PC-3 (cell line): ENCODE measurements around the gene KRT80. TPM values are rescaled to one million over a fixed set of nuclear protein-coding genes. Genes with fewer than 3 reads are reported as not detected.

Experiments
- ATAC-seq: fragments of 200-7000 bp; cut with Tn5 transposase; 2 replicates; pipeline ENCODE4 v1.9.1; 2020; ENCODE audit warnings: mild to moderate bottlenecking, moderate library complexity
- BruUV-seq: library from RNA; stranded (reverse); fragments of 400-500 nt; replicated peaks from 2 replicates; lab custom pipeline; 2021; lab: Mats Ljungman, UMichigan
- CTCF ChIA-PET: fragments of 300-600 bp; sonication (Branson Sonifier 250); formaldehyde crosslinking; loops from one replicate; lab custom pipeline; 2022; ENCODE audit warnings: antibody characterized with exemption; lab: Charles Lee
- POLR2A ChIA-PET: fragments of 300-600 bp; sonication (Branson Sonifier 250); formaldehyde crosslinking; loops from one replicate; lab custom pipeline; 2022; ENCODE audit warnings: antibody characterized with exemption; ENCODE audit not compliant: unreplicated experiment; lab: Charles Lee
- DNase-seq: peaks from one replicate; pipeline ENCODE4 v3.0.0-alpha.2; 2015
- H2AFZ ChIP-seq: fragments of 300-600 bp; sonication (generic); 2 replicates; pipeline ENCODE4 v1.6.0; 2016; ENCODE audit warnings: antibody characterized with exemption, low read length
- H3F3A ChIP-seq: fragments of 300-600 bp; sonication (generic); one replicate; pipeline ENCODE4 v1.6.0; 2017; ENCODE audit warnings: antibody characterized with exemption, low read length, control low read depth, mild to moderate bottlenecking; ENCODE audit not compliant: unreplicated experiment
- H3K27ac ChIP-seq: fragments of 300-600 bp; sonication (generic); 2 replicates; pipeline ENCODE4 v1.5.1; 2016; ENCODE audit warnings: mild to moderate bottlenecking, low read length
- H3K27me3 ChIP-seq: fragments of 300-600 bp; sonication (generic); 2 replicates; pipeline ENCODE4 v1.6.1; 2016; ENCODE audit warnings: low read length, mixed read lengths
- H3K36me3 ChIP-seq: fragments of 300-600 bp; sonication (generic); 2 replicates; pipeline ENCODE4 v1.6.1; 2016; ENCODE audit warnings: low read depth, mixed run types, low read length, mixed read lengths
- H3K4me1 ChIP-seq: fragments of 300-600 bp; sonication (generic); 2 replicates; pipeline ENCODE4 v1.5.1; 2016; ENCODE audit warnings: low read length; ENCODE audit not compliant: insufficient read depth
- H3K4me2 ChIP-seq: fragments of 300-600 bp; sonication (generic); 2 replicates; pipeline ENCODE4 v1.6.0; 2016; ENCODE audit warnings: low read length
- H3K4me3 ChIP-seq: fragments of 300-600 bp; sonication (generic); 2 replicates; pipeline ENCODE4 v1.5.1; 2016; ENCODE audit warnings: mild to moderate bottlenecking, low read length, mixed read lengths
- H3K79me2 ChIP-seq: fragments of 300-600 bp; sonication (generic); 2 replicates; pipeline ENCODE4 v1.6.1; 2017; ENCODE audit warnings: low read length, mixed read lengths
- H3K9ac ChIP-seq: fragments of 300-600 bp; sonication (generic); 2 replicates; pipeline ENCODE4 v1.6.0; 2016; ENCODE audit warnings: mild to moderate bottlenecking, low read length
- H3K9me2 ChIP-seq: fragments of 300-600 bp; sonication (generic); replicated peaks from 2 replicates; pipeline ENCODE4 v1.6.1; 2016; ENCODE audit warnings: mixed run types, low read length, mixed read lengths
- H3K9me3 ChIP-seq: fragments of 300-600 bp; sonication (generic); 2 replicates; pipeline ENCODE4 v1.6.1; 2016; ENCODE audit warnings: low read length, mixed read lengths
- H4K20me1 ChIP-seq: fragments of 300-600 bp; sonication (generic); 2 replicates; pipeline ENCODE4 v1.6.1; 2016; ENCODE audit warnings: low read length, mixed read lengths
- EZH2 ChIP-seq: fragments of 300-600 bp; sonication (generic); IDR thresholded peaks from one replicate; pipeline ENCODE4 v1.6.1; 2017; ENCODE audit warnings: antibody characterized with exemption, mild to moderate bottlenecking, low read length; ENCODE audit not compliant: unreplicated experiment
- EZH2phosphoT487 ChIP-seq: fragments of 300-600 bp; sonication (generic); IDR thresholded peaks from 2 replicates; pipeline ENCODE4 v1.6.1; 2018; ENCODE audit warnings: mild to moderate bottlenecking, antibody characterized with exemption, low read length, borderline replicate concordance
- intact Hi-C: fragments of 100-400 bp; cut with micrococcal nuclease; formaldehyde crosslinking; loops from 2 replicates; pipeline ENCODE4 v1.9.0; 2023
- total RNA-seq: library from RNA; depleted of rRNA; stranded (reverse); fragments of >200 nt; gene quantifications from 2 replicates; pipeline ENCODE4 v1.2.3, GENCODE V29; 2014
- TF ChIP-seq, protein P1 (sequence below): fragments of 300-600 bp; sonication (generic); conservative IDR thresholded peaks from 2 replicates; pipeline ENCODE4 v1.5.1; 2017; ENCODE audit warnings: antibody characterized with exemption, low read depth, mild to moderate bottlenecking, low read length

KRT80 gene
- total RNA-seq, 1 experiment from 2014 or later = 19.8 TPM

GRCh38 chr12:52147367-52147963 is 44.3 kb downstream of the KRT80 start:
- Histone ChIP-seq H3K79me2 (peaks cover 25% of the 10 kb centered on the region), H3F3A (peaks cover 5% of the 10 kb centered on the region), H3K27me3 (no peaks in the 10 kb centered on the region), H3K36me3 (no peaks in the 10 kb centered on the region), H3K9ac (peak overlapping the region; percentile 99), H3K4me2 (peak overlapping the region; percentile 82), H4K20me1 (no peaks in the 10 kb centered on the region), H2AFZ (no peak overlapping the region), H3K4me1 (peaks cover 78% of the 10 kb centered on the region), H3K27ac (peak overlapping the region; percentile 100), H3K4me3 (no peak overlapping the region), H3K9me3 (no peaks in the 10 kb centered on the region), H3K9me2 (no peaks in the 10 kb centered on the region)
- ChIA-PET CTCF (interaction anchor here (0.5 to 2.1 kb wide), 14 partner anchors 7 to 830 kb away, joined by 3 to 13 read pairs (median 4); partner anchors contain the start of gene KRT80), POLR2A (interaction anchor here (0.5 to 2.8 kb wide), 23 partner anchors 45 to 1302 kb away, joined by 3 to 39 read pairs (median 5); partner anchors contain the start of genes KRT8 and KRT80)
- DNase-seq = peak; percentile 99
- intact Hi-C loops = loop anchor here (5.0 kb wide), 2 partner anchors 295 to 725 kb away; no protein-coding TSS in a partner anchor
- TF ChIP-seq EZH2 (no peak), EZH2phosphoT487 (no peak)
- TF ChIP-seq, protein P1, sequence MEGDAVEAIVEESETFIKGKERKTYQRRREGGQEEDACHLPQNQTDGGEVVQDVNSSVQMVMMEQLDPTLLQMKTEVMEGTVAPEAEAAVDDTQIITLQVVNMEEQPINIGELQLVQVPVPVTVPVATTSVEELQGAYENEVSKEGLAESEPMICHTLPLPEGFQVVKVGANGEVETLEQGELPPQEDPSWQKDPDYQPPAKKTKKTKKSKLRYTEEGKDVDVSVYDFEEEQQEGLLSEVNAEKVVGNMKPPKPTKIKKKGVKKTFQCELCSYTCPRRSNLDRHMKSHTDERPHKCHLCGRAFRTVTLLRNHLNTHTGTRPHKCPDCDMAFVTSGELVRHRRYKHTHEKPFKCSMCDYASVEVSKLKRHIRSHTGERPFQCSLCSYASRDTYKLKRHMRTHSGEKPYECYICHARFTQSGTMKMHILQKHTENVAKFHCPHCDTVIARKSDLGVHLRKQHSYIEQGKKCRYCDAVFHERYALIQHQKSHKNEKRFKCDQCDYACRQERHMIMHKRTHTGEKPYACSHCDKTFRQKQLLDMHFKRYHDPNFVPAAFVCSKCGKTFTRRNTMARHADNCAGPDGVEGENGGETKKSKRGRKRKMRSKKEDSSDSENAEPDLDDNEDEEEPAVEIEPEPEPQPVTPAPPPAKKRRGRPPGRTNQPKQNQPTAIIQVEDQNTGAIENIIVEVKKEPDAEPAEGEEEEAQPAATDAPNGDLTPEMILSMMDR = no peak
- TSS peak; percentile 96 for BruUV-seq
- peak; percentile 57 for ATAC-seq

DNA sequence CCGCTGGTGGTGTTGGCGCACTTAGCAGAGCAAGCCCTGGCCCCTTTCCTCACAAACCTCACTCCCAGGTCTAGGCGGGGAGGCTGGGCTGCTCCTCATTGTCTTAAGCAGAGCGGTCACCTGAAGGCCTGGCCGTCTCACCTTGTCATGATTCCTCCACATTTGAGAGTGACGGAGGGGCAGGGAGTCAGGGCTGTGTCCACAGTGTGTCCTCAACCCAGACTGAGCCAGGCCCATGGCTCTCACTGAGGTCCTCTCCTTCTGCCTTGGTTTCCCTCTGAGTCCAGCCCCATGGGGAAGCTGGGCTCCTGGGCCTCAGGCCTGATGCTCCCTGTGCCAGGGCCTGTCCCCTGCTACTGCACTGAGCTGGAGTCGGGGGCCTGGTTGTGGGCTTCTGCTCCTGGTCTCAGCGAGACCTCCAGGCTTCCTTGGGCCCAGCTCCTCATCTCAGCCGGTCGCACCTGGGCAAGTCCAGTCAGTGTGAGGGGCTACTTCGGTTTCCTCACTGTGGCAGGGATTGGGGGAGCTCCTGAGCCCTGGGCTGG is 44.9 kb downstream of the KRT80 start:
- H3K9me3 ChIP-seq = no peaks in the 10 kb centered on the region
- peaks cover 74% of the 10 kb centered on the region for H3K4me1 ChIP-seq
- intact Hi-C loops = loop anchor here (5.0 kb wide), 2 partner anchors 295 to 725 kb away; no protein-coding TSS in a partner anchor
- peak overlapping the region; percentile 58 for H3K4me3 ChIP-seq
- peaks cover 25% of the 10 kb centered on the region for H3K79me2 ChIP-seq
- H3F3A ChIP-seq = peaks cover 5% of the 10 kb centered on the region
- TSS peak; percentile 86 for BruUV-seq
- no peak overlapping the region for H2AFZ ChIP-seq
- no peaks in the 10 kb centered on the region for H3K27me3 ChIP-seq
- TF ChIP-seq EZH2 = no peak
- TF ChIP-seq, protein P1 = no peak
- no peak for TF ChIP-seq EZH2phosphoT487
- no peaks in the 10 kb centered on the region for H3K36me3 ChIP-seq
- H3K9ac ChIP-seq = peak overlapping the region; percentile 98
- no peaks in the 10 kb centered on the region for H3K9me2 ChIP-seq
- ATAC-seq = no peak
- ChIA-PET POLR2A (interaction anchor here (0.5 to 2.8 kb wide), 21 partner anchors 45 to 1303 kb away, joined by 3 to 39 read pairs (median 6); partner anchors contain the start of genes ATG101, KRT8 and KRT80), CTCF (interaction anchor here (0.5 to 2.1 kb wide), 13 partner anchors 8 to 831 kb away, joined by 3 to 13 read pairs (median 4); partner anchors contain the start of gene KRT80)
- peak overlapping the region; percentile 82 for H3K4me2 ChIP-seq
- no peak for DNase-seq
- H3K27ac ChIP-seq = peak overlapping the region; percentile 100
- H4K20me1 ChIP-seq = no peaks in the 10 kb centered on the region
